H9 (cell line): ENCODE data around the gene P2RX6. TPM values are rescaled to one million over a fixed set of nuclear protein-coding genes. Genes with fewer than 3 reads are reported as not detected.
A peak's percentile ranks its signal among the peaks of the same experiment; 100 is the strongest.

Source experiments
- DNase-seq: peaks from one replicate; pipeline ENCODE4 v3.0.0-alpha.2; 2017
- H2AFZ ChIP-seq: one replicate; pipeline ENCODE4 v1.6.1; 2013; ENCODE audit warnings: mild to moderate bottlenecking, low read length, control low read depth, moderate library complexity
- H2AK5ac ChIP-seq: 2 replicates; pipeline ENCODE4 v1.6.1; 2013; ENCODE audit warnings: low read length, control low read depth, mixed read lengths; ENCODE audit not compliant: insufficient read length
- H2BK120ac ChIP-seq: one replicate; pipeline ENCODE4 v1.6.1; 2013; ENCODE audit warnings: low read depth, mild to moderate bottlenecking, low read length, control low read depth, inconsistent platforms; ENCODE audit not compliant: poor library complexity, severe bottlenecking
- H2BK12ac ChIP-seq: 2 replicates; pipeline ENCODE4 v1.6.1; 2013; ENCODE audit warnings: low read length, control low read depth, mixed read lengths, low read depth; ENCODE audit not compliant: insufficient read length
- H2BK15ac ChIP-seq: 2 replicates; pipeline ENCODE4 v1.6.1; 2013; ENCODE audit warnings: low read depth, low read length, control low read depth
- H2BK20ac ChIP-seq: one replicate; pipeline ENCODE4 v1.6.1; 2013; ENCODE audit warnings: low read depth, mild to moderate bottlenecking, low read length, control low read depth, inconsistent platforms; ENCODE audit not compliant: poor library complexity, severe bottlenecking
- H2BK5ac ChIP-seq: 2 replicates; pipeline ENCODE4 v1.6.1; 2013; ENCODE audit warnings: low read length, control low read depth, mixed read lengths; ENCODE audit not compliant: insufficient read length
- H3K14ac ChIP-seq: 2 replicates; pipeline ENCODE4 v1.6.1; 2013; ENCODE audit warnings: low read length, control low read depth; ENCODE audit not compliant: insufficient read depth
- H3K18ac ChIP-seq: 2 replicates; pipeline ENCODE4 v1.6.1; 2013; ENCODE audit warnings: low read depth, mild to moderate bottlenecking, mixed read lengths, low read length, control low read depth; ENCODE audit not compliant: insufficient read length
- H3K23ac ChIP-seq: 2 replicates; pipeline ENCODE4 v1.6.1; 2013; ENCODE audit warnings: low read length, control low read depth, mixed read lengths, low read depth; ENCODE audit not compliant: insufficient read length
- H3K23me2 ChIP-seq: 2 replicates; pipeline ENCODE4 v1.6.1; 2013; ENCODE audit warnings: low read depth, mild to moderate bottlenecking, mixed read lengths, low read length, control low read depth; ENCODE audit not compliant: insufficient read length, poor library complexity, severe bottlenecking
- H3K27ac ChIP-seq: 2 replicates; pipeline ENCODE4 v1.5.1; 2013; ENCODE audit warnings: low read length, control low read depth, mixed read lengths, low read depth; ENCODE audit not compliant: insufficient read length
- H3K27me3 ChIP-seq: 2 replicates; pipeline ENCODE4 v1.6.1; 2013; ENCODE audit warnings: low read length, control low read depth, inconsistent platforms; ENCODE audit not compliant: insufficient read depth
- H3K4ac ChIP-seq: 2 replicates; pipeline ENCODE4 v1.6.1; 2013; ENCODE audit warnings: low read depth, mild to moderate bottlenecking, control low read depth, inconsistent platforms, low read length, moderate library complexity
- H3K4me1 ChIP-seq: 2 replicates; pipeline ENCODE4 v1.6.1; 2013; ENCODE audit warnings: low read length, control low read depth, inconsistent platforms; ENCODE audit not compliant: insufficient read depth
- H3K4me2 ChIP-seq: 2 replicates; pipeline ENCODE4 v1.6.1; 2013; ENCODE audit warnings: low read length, control low read depth, mixed read lengths; ENCODE audit not compliant: insufficient read length, insufficient read depth
- H3K56ac ChIP-seq: 2 replicates; pipeline ENCODE4 v1.6.1; 2013; ENCODE audit warnings: low read depth, mild to moderate bottlenecking, mixed read lengths, low read length, control low read depth; ENCODE audit not compliant: insufficient read length
- H3K79me1 ChIP-seq: 2 replicates; pipeline ENCODE4 v1.6.1; 2013; ENCODE audit warnings: low read depth, mild to moderate bottlenecking, moderate library complexity, low read length, control low read depth, inconsistent platforms; ENCODE audit not compliant: insufficient read depth, poor library complexity, severe bottlenecking
- H3K79me2 ChIP-seq: 2 replicates; pipeline ENCODE4 v1.6.1; 2013; ENCODE audit warnings: low read length, control low read depth, inconsistent platforms; ENCODE audit not compliant: insufficient read depth
- H3K9ac ChIP-seq: 2 replicates; pipeline ENCODE4 v1.6.1; 2013; ENCODE audit warnings: low read length, control low read depth, mixed read lengths; ENCODE audit not compliant: insufficient read length; ENCODE audit errors: extremely low read depth
- H3K9me3 ChIP-seq: one replicate; pipeline ENCODE4 v1.6.1; 2013; ENCODE audit warnings: low read depth, low read length, inconsistent platforms; ENCODE audit not compliant: control insufficient read depth
- H3T11ph ChIP-seq: one replicate; pipeline ENCODE4 v1.6.1; 2013; ENCODE audit warnings: mild to moderate bottlenecking, low read length, control low read depth, inconsistent platforms
- H4K20me1 ChIP-seq: one replicate; pipeline ENCODE4 v1.6.1; 2013; ENCODE audit not compliant: control insufficient read depth, insufficient read length, insufficient read depth
- H4K5ac ChIP-seq: 2 replicates; pipeline ENCODE4 v1.6.1; 2013; ENCODE audit warnings: low read depth, mild to moderate bottlenecking, mixed read lengths, low read length, control low read depth; ENCODE audit not compliant: insufficient read length
- H4K8ac ChIP-seq: replicated peaks from 2 replicates; pipeline ENCODE4 v1.6.1; 2013; ENCODE audit warnings: low read length, control low read depth, mixed read lengths, low read depth; ENCODE audit not compliant: insufficient read length
- H4K91ac ChIP-seq: 2 replicates; pipeline ENCODE4 v1.6.1; 2013; ENCODE audit warnings: low read depth, mild to moderate bottlenecking, moderate library complexity, mixed read lengths, low read length, control low read depth; ENCODE audit not compliant: insufficient read length
- H3K27ac Mint-ChIP-seq, 3 experiments: 2 replicates in 2 of 3; 3 replicates in 1 of 3; pipeline ENCODE4 v1.8.0; 2020 to 2021; ENCODE audit warnings: mixed read lengths in 3 of 3, mild to moderate bottlenecking in 1 of 3, moderate library complexity in 1 of 3
- H3K27me3 Mint-ChIP-seq: 2 replicates; pipeline ENCODE4 v1.8.0; 2021; ENCODE audit warnings: low read depth, mild to moderate bottlenecking, moderate library complexity, mixed read lengths
- H3K36me3 Mint-ChIP-seq, 3 experiments: 2 replicates in 2 of 3; 3 replicates in 1 of 3; pipeline ENCODE4 v1.8.0; 2020 to 2021; ENCODE audit warnings: low read depth in 3 of 3, mixed read lengths in 3 of 3; ENCODE audit not compliant: insufficient read depth in 1 of 3
- H3K4me1 Mint-ChIP-seq, 2 experiments: 2 replicates each; pipeline ENCODE4 v1.8.0; 2020; ENCODE audit warnings: mixed read lengths in 2 of 2
- H3K4me3 Mint-ChIP-seq, 2 experiments: 2 replicates in 1 of 2; 3 replicates in 1 of 2; pipeline ENCODE4 v1.8.0; 2020 to 2021; ENCODE audit warnings: mild to moderate bottlenecking in 2 of 2, mixed read lengths in 2 of 2, moderate library complexity in 1 of 2
- H3K9me3 Mint-ChIP-seq, 2 experiments: 2 replicates in 1 of 2; 3 replicates in 1 of 2; pipeline ENCODE4 v1.8.0; 2020; ENCODE audit warnings: mild to moderate bottlenecking in 2 of 2, mixed read lengths in 2 of 2, moderate library complexity in 1 of 2
- CTCF ChIP-seq: fragments of 200-600 bp; sonication (generic); conservative IDR thresholded peaks from 3 replicates; pipeline ENCODE4 v1.8.0; 2021; ENCODE audit warnings: antibody characterized with exemption, mild to moderate bottlenecking
- WGBS: extraction: QIAGEN DNeasy Blood & Tissue Kit; methylation state at CpG from one replicate; pipeline ENCODE4 v1.1.7; 2013; ENCODE audit warnings: missing lambda C conversion rate, low lambda C conversion rate, mixed read lengths; ENCODE audit not compliant: insufficient read length; ENCODE audit errors: extremely low coverage; 5-methylcytosine and 5-hydroxymethylcytosine counted together
- total RNA-seq: library from RNA; stranded (reverse); gene quantifications from 2 replicates; pipeline ENCODE4 v1.2.1, GENCODE V29; 2021

The P2RX6 gene
- total RNA-seq, 1 experiment from 2014 or later, result not detected

DNA sequence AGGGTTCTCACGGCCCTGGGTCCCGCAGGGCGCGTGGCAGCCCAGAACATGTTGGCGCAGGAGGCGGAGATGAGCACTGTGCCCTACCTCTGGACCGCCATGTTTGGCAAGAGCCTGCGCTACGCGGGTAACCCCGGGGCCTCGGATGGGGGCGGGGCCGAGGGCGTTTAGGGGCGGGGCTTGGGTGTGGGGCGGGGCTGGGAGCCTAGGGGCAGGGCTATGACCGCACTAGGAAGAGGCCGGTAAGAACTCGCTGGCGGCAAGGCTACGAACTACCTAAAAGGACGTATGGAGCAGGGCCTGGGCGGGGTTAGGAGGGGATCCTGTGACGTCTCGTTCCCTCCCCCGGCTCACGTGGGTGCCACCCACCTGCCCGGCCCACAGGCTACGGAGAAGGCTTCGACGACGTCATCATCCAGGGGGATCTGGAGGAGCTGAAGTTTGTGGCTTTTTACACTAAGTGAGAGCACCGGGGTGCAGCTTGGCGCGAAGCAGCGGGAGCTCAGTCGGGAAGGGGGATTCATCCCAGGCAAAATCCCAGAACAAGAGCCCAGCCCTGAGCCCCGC is 35.6 kb upstream of the P2RX6 start:
- Histone ChIP-seq H3T11ph (no peak overlapping the region), H3K56ac (no peak overlapping the region), H2BK15ac (no peak overlapping the region), H2BK120ac (no peak overlapping the region), H2AK5ac (no peak overlapping the region), H3K23me2 (peaks cover 14% of the 10 kb centered on the region), H4K8ac (no peak overlapping the region), H4K20me1 (no peaks in the 10 kb centered on the region), H3K9ac (peak overlapping the region; percentile 35), H2BK5ac (no peak overlapping the region), H3K4ac (no peak overlapping the region), H3K79me1 (no peaks in the 10 kb centered on the region), H3K4me1 (0 out of 2 replicates have a peak, but pooled peaks cover 2% of the 10 kb centered on the region), H3K23ac (no peak overlapping the region), H3K27ac (no peak overlapping the region), H2AFZ (peak overlapping the region; percentile 34), H3K79me2 (no peaks in the 10 kb centered on the region), H3K4me2 (peak overlapping the region; percentile 42), H4K91ac (no peak overlapping the region), H3K18ac (peak overlapping the region; percentile 93), H2BK20ac (no peak overlapping the region), H3K14ac (peak overlapping the region; percentile 81), H3K27me3 (no peaks in the 10 kb centered on the region; the same call in 1 of the 2 replicates), H4K5ac (peak overlapping the region; percentile 84), H3K9me3 (no peaks in the 10 kb centered on the region), H2BK12ac (peak overlapping the region; percentile 80)
- peaks cover 13 to 15% of the 10 kb centered on the region in 2 experiments for H3K9me3 Mint-ChIP-seq
- H3K27me3 Mint-ChIP-seq, result peaks cover 57% of the 10 kb centered on the region
- peak overlapping the region in 2 of 3 experiments; percentile 92 to 97; a peak in 4 of 7 replicates for H3K27ac Mint-ChIP-seq
- peak; percentile 99 for DNase-seq
- H3K4me3 Mint-ChIP-seq, result peak overlapping the region; percentile 49 to 74
- no peak for TF ChIP-seq CTCF
- WGBS, result no CpG with 5 or more reads among the region's 39 CpGs
- peaks cover 4 to 15% (median 7%) of the 10 kb centered on the region in 3 experiments; a peak in 5 of 7 replicates for H3K36me3 Mint-ChIP-seq
- H3K4me1 Mint-ChIP-seq, result peaks cover 28 to 30% of the 10 kb centered on the region in 2 experiments
